Fibroblast of skin of scalp (primary cell): ENCODE measurements around the gene TMOD4. TPM values are rescaled to one million over a fixed set of nuclear protein-coding genes. Genes with fewer than 3 reads are reported as not detected.
A peak's percentile ranks its signal among the peaks of the same experiment; 100 is the strongest.
"Not testable (repeated sequence)": the region's sequence is repeated elsewhere in the genome, so short reads cannot be mapped to it uniquely, and the experiment has no call there.

ENCODE experiments used
- DNase-seq: peaks from one replicate; pipeline ENCODE4 v3.0.0-alpha.2; 2013
- polyA plus RNA-seq, 2 experiments: library from polyadenylated mRNA; unstranded; fragments of 120-200 nt; gene quantifications; one replicate each; pipeline ENCODE4 v1.2.1, GENCODE V29; 2013; ENCODE audit not compliant: insufficient read length in 2 of 2

Gene TMOD4
- 0.42 TPM for polyA plus RNA-seq (2013, experiment 1 of 2; ENCODE audit: insufficient read length)
- 1.6 TPM for polyA plus RNA-seq (2013, experiment 2 of 2; ENCODE audit: insufficient read length)

DNA sequence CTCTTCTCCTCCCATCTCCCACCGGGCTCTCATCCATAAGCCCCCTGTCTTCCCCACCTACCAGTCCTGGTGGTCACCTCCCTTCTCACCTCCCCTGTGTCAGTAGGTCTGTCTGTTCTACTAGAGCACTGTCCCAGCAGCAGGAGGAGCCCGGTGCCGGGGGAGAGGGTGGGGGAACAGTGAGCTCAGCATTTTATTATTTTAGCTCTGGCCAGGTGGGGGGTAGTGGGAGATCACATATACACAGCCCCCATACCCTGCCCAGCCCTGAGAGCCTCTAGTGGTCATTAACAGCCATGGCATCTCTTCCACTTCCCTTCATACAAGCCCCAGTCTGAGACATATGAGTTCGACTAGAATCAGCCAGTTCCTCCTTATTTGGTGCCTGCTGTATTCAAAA lies at the start of gene TMOD4:
TMOD4 (minus strand) TSS at position 119 of the 400 bp plus-strand sequence. CDS start 1,106 bp downstream, outside the sequence.
- peak; percentile 34 for DNase-seq

DNA sequence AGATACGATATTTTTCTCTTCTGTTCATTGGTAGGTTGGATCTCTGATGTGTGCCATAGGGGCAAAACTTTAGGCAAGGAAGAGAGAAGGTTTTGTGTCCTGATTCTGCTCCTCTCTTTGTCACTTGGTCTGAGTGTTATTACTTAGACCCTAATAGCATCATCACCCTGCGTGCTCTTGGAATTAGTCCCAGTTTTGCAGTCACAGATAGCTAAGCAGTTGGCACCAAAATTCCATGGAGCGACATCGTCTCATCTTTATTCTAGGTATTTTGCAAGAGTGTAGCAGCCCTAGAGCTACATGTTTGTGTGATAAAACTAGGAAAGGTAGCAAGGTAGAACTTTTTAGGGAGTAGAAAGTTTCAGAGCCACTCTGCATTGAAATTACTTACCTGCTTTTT lies 46.3 kb upstream of the TMOD4 start:
- peak; percentile 27 for DNase-seq

DNA sequence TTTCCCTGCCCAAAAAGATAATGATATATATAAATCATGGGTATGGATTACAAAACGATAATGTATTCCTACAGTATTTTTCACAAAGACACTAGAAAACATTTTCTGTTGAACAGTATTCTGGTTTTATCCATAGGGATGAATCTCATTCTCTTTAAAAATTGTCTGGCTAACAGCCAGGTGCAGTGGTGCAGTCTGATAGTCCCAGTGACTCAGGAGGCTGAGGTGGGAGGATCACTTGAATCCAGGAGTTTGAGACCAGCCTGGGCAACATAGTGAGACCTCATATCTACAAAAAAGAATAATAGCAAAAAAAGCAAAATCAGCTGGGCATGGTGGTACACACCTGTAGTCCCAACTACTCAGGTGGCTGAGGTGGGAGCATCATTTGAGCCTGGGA lies 45.8 kb upstream of the TMOD4 start:
- DNase-seq, result no peak

DNA sequence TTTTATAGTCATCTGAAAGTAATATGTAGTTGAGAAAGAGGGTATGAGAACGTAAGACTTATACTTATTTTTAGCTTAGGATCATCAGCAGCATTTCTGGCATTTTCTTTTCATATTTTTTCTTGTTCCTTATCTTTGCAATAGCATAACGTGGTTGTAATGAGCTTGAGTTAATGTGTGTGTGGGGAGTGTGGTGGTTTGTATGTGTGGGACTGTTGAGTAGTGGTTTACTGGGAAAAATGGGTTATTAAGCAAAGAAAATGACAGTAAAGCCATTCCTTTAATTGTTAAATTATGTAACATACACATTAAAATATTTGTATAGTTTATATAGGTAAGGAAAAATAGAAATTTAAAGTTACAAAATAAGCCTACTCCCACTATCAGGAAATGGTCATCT lies 37.8 kb upstream of the TMOD4 start:
- no peak for DNase-seq

DNA sequence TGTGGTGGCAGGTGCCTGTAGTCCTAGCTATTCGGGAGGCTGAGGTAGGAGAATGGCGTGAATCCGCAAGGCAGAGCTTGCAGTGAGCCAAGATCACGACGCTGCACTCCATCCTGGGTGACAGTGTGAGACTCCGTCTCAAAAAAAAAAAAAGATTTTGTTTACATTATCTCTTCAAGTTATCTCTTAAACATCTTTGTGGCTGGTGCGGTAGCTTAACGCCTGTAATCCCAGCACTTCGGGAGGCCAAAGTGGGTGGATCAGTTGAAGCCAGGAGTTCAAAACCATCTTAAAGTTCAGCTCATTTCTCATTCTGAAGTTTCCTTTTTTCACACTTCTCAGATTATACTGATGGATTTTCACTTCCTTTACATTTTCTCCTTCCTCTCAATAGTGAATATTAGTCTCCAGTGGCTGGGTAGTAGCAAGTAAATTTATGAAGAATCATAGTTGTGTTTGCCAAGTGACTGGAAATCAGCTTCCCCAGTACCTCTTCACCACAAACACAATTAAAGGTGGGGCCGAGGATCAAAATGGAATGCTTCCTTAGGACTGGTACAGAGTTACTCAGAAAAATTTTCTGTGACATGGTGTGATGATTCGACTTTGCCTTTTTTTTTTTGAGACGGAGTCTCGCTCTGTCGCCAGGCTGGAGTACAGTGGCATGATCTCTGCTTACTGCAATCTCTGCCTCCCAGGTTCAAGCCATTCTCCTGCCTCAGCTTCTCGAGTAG lies 36.4 kb upstream of the TMOD4 start:
- DNase-seq, result no peak

DNA sequence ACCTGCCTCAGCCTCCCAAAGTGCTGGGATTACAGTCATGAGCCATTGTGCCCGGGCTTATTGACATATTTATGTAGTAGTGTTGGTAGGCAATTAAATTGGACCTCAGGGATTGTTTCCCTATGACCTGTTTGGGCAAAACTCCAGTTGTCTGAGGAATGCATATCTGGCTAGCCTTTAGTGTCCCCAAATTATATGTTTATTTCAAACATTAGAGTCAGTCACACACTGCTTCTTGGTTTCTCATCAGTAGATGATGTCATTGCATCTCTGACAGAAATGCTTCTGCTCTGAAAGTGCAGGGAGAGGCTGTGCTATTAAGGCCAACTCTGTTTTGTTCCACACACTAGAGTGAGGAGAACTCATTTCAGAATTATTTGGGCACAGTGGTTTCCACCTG lies 35.0 kb upstream of the TMOD4 start:
- DNase-seq, result peak; percentile 12

DNA sequence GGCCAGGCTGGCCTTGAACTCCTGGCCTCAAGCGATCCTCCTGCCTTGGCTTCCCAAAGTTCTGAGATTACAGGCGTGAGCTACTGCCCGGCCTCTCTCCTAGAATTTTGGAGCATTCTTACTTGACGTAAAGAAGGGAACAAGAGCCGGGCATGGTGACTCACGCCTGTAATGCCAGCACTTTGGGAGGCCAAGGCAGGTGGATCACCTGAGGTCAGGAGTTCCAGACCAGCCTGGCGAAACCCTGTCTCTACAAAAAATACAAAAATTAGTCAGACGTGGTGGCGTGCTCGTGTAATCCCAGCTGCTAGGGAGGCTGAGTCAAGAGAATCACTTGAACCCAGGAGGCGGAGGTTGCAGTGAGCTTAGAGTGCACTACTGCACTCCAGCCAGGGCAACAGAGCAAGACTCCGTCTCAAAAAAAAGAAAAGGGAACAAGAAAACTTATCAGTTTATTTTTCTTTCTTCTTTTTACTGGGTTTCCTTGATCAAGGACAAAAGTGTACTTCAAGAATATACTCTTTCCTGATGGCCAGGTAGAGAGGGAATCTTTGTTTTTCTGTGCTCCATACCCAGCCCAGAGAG lies 29.7 kb upstream of the TMOD4 start:
- DNase-seq, result not testable (repeated sequence)

DNA sequence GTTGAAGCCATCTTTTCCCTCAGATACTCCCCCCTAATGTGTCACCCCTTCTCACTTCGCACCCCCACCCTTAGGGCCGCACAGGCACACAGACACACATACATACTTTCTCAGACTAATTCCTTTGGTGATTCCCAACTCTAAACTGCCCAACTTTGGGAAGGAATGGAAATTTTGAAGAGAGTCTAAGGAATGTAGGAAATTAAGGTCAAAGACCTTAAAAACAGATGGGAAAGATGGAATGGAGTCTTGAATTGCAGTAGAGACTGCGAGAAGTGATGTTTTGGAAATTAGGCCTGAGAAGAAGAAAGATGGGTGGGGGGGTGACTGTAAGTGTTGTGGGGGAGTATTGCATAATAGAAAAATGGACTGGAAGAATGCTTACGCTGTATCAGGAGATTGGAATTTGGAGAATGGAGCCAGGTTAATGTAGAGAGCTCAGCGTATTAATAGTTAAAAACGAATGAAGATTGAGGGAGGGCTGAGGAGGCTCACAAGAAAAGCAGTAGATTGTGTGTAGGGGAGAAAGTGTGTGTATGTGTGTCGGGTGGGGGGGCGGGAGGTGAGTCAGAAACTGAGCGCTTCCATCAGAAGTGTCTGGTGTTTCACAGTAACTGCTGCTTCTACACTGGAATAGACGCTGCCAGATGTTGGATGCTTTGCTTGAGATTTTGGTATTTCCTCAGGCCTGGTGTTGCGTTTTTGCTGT lies 24.2 kb upstream of the TMOD4 start:
- peak; percentile 90 for DNase-seq

DNA sequence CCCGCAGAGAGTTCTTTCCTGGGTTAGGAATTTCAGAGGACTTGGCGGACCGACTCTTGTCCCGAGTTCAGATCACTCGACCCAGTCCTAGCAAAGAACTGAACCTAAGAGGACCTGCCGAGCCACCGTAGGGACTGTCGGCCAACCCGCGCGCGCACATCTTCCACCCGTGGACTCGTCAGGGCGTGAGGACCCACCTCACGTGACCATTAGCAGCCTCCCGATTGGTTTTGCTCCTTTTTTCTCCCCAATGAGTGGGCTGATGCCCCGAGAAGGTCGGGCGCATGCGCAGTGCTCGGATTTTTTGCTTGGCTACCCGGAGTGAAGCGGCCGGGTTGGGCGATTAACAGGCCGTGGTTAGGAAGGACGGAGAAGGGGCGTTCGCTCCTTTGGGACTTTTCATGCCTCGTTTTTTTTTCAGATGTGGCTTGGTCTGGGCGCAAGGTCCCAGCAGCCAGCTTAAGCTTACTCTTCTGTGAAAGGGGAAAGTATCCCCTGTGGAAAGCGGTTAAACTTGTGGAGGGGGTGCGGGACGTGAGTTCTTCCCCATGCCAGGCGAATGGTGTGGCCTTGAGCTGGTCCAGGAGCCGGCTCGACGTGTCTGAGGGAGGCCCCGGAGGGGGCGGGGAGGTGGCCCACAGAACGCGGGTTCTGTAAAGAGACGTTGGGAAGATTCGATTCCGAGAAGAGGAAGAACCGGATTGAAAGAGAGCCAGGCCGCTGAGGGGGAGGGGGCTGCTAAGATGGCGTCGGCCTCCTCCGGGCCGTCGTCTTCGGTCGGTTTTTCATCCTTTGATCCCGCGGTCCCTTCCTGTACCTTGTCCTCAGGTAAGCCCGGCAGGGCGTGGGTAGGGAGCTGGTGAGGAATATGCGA lies 22.7 kb upstream of the TMOD4 start, which contains the start of gene PIP5K1A:
PIP5K1A (plus strand) TSS at position 299 of the 874 bp plus-strand sequence; CDS start at position 744, 445 bp downstream.
- peak; percentile 99 for DNase-seq

DNA sequence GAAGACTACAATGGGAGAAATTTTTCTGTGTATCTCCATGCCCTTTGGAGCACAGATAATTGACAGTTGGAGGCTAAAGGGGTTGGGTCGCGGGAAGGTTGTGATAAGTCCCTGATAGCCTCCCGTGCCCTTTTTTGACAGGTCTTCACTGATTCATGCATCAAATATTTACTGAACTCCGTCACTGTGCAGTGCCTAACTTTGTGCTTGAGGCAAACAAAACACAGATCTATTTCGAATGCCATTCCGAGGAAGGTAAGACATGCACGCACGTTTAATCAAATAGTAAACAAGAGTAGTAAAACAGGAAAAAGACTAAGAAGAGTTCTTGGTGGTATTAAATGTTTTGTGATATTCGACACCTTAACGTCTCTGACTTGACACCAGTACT lies 22.1 kb upstream of the TMOD4 start:
- no peak for DNase-seq

DNA sequence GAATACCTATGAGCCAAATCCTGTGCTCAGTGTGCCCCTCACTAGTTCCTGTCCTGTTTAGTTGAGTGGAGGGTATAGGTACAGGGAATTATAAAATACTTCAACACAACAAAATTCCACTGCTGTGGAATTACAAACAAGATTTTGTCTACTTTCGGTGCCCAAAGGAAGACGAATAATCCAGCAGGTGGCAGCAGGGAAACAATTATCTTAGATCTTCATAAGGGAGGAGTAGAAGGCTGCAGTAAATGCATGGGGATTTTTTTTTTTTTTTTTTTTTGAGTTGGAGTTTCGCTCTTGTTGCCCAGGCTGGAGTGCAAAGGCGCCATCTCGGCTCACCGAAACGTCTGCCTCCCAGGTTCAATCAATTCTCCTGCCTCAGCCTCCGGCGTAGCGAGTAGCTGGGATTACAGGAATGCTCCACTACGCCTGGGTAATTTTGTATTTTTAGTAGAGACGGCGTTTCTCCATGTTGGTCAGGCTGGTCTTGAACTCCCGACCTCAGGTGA lies 20.6 kb upstream of the TMOD4 start:
- peak; percentile 90 for DNase-seq

DNA sequence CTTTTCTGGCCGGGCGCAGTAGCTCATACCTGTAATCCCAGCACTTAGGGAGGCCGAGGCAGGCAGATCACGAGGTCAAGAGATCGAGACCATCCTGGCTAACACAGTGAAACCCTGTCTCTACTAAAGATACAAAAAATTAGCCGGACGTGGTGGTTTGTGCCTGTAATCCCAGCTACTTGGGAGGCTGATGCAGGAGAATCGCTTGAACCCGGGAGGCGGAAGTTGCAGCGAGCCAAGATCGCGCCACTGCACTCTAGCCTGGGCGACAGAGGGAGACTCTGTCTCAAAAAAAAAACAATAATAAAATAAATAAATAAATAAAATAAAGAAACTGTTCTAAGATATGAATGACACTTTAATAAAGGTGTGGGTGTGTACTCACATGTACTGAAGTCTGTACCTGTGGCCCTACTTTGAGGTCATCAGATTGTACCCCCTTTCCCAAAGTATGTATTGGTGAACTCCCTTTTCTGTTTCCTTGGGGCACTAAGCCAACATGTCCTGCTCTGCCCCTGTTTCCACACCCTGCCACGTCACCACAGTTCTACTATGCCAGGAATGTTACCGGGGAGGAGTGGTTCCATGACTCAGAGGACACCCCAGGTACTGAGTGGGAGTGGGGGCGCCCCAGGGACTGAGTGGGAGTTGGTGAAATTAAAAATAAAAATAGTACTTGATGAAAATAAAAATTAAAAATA lies 19.3 kb upstream of the TMOD4 start:
- DNase-seq, result peak; percentile 90

DNA sequence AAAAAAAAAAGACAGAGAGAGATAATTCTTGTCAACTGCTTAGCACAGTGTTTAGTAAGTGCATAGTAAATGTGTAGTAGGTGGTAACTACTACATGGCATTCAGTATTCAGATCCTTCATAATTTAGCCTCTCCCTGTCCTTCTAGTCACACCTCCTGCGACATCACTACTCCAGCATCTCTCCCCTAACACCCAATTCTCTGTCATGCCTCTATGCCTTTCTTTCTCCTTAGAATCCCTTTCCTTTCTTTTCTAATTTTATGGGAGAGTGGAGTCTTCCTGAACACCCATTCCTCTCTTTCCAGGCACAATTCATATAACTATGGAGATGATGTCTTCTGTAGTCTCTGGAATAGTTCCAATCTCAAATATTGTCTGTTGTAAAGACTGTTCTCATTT lies 18.1 kb upstream of the TMOD4 start:
- DNase-seq, result no peak

DNA sequence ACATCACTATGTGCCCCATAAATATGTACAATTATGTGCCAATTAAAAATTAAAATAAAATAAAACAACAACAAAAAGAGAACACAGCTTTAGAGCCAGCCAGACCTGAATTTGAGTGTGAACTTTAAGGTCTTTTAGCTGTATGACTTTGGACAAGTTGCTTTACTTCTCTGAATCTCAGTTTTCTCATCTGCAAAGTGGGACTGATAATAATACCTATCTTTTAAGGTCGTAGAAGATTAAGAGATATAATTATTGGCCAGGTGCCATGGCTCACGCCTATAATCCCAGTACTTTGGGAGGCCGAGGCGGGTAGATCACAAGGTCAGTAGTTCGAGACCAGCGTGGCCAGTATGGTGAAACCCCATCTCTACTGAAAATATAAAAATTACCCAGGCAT lies 17.5 kb upstream of the TMOD4 start:
- DNase-seq, result no peak

DNA sequence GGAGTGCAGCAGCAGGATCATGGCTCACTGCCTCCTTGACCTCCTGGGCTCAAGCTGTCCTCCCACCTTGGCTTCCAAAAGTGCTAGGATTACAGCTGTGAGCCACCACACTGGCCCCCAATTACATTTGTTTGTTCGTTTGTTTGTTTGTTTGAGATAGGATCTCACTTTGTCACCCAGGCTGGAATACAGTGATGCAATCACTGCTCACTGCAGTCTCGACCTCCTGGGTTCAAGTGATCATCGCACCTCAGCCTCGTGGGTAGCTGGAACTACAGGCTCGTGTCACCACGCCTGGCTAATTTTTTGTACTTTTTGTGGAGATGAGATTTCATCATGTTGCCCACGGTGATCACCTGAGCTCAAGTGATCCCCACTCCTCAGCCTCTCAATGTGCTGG lies 16.3 kb upstream of the TMOD4 start:
- DNase-seq, result no peak

DNA sequence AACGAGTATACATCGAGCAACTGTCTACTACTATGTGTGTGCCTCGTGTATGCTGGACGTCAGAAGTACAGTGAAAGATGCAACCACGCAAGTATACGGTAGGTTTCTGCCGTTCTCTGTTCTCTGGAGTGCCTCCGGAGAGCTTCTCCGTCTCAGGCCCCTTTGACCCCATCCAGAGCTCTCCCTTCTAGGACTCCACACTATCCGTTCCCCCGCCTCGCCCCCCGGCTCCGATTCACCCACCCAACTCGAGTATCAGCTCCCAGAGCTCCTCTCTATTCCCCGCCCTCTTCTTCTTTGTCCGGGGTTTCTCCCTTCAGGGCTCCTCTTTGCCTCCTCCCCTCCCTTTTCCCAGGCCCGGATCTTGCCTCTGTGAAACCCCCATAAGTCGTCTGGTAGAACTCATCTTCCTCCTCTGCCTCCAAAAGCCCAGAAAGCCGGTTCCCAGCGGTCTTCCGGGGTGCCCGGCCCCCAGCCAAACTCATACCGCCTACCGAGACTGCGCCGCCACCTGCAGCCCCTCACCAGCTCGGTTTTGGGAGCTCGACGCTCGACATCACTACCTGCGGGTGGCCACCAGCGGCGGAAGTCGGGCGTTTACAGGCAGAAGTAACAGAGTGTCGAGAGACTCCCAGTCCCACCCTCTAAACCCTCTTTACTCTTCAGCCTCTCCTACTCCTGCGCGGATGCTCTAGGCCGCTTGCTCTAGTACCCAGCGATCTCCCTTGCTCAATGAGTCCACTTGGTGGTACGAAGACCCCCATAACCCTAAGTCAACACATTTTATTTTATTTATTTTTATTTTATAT lies 14.1 kb upstream of the TMOD4 start, which contains the start of gene VPS72:
VPS72 (minus strand) TSS at position 561 of the 809 bp plus-strand sequence; CDS start at position 485, 76 bp downstream.
- peak; percentile 90 for DNase-seq

DNA sequence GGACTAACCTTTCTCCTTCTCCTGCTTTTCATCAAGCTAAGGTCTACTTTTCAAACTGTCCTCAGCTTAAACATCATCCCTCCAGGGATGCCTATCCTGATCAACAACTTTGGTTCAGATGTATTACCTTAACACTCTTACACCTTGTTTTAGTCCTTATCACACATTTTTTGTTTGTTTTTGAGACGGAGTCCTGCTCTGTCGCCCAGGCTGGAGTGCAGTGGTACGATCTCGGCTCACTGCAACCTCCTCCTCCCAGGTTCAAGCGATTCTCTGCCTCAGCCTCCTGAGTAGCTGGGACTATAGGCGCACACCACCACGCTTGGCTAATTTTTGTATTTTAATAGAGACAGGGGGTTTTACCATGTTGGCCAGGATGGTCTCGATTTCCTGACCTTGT lies 12.9 kb upstream of the TMOD4 start:
- DNase-seq, result not testable (repeated sequence)

DNA sequence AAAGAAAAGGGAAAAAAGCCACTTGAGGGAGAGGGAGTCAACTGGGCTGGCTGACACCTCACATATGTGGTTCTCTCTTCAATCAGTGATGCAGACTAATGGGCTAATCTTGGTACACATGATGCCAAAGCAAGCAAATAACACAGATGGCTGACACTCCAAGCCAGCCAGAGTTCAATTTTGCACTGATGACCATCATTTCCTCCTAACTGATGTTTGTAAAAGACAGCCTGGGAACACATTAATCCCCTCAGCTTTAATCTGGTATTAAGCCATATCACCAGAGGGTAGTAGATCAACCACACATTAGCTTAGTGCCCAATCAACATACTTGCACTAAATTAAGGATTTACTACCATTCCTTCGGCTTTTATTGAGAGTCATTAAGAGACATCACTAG lies 11.4 kb upstream of the TMOD4 start:
- no peak for DNase-seq

DNA sequence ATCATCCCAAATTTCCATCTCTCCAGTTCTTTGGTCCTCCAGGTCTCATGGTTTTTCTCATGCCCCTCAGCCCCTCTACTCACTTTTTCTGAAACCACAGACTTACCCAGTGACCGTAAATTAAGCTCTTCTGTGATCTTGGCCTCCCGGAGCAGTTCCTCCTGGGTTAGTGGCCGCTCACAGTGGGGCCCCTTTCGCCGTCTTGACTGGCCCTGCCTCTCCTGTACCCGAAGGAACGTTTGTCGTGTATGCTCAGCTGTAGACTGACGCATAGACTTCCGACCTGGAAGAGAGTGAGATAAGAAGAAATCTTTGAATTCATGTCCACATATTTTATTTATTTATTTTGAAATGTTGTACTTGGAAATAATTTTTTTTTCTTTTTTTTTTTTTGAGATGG lies 8.4 kb upstream of the TMOD4 start:
- DNase-seq, result no peak

DNA sequence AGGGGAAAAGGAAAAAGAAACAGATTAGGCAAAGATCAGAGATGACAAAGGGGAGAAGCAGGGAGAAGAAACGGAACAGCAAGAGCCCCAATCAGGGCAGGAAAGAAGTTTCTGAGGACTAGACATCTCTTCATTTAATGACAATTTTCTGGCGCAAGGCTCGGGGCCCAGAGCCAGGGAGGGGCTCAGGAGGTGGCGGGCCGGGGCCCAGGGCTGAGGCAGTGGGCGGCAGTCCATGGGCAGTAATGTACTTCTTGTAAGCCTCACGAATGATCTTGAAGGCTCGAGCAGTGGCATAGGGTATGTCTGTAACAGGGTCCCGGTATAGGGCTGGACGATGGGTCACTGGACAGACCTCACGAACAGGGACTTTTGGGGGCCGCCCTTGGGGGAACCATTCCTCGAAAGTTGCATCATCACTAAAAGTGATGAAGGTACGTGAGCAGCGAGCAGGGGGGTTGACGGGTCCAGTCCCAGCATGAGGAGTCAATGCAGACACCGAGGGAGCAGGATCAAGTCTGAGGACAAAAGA lies 799 bp upstream of the TMOD4 start:
- no peak for DNase-seq
